Parathyroid adenoma (tissue), 2 donors: ENCODE results near the gene MTA2.
A peak's percentile ranks its signal among the peaks of the same experiment; 100 is the strongest.
"Not testable (repeated sequence)": the region's sequence is repeated elsewhere in the genome, so short reads cannot be mapped to it uniquely, and the experiment has no call there.

ENCODE experiments used
- H2AFZ ChIP-seq: fragments of 300-600 bp; sonication (generic); one replicate; pipeline ENCODE4 v1.7.0; 2017; ENCODE audit warnings: antibody characterized with exemption, mild to moderate bottlenecking
- H3K27ac ChIP-seq: fragments of 300-600 bp; sonication (generic); one replicate; pipeline ENCODE4 v1.7.0; 2017
- H3K27me3 ChIP-seq: fragments of 300-600 bp; sonication (generic); one replicate; pipeline ENCODE4 v1.7.0; 2017; ENCODE audit warnings: low read length; ENCODE audit not compliant: control insufficient read depth, insufficient read depth
- H3K36me3 ChIP-seq: fragments of 300-600 bp; sonication (generic); one replicate; pipeline ENCODE4 v1.7.0; 2017; ENCODE audit warnings: low read length; ENCODE audit not compliant: control insufficient read depth, insufficient read depth
- H3K4me1 ChIP-seq: fragments of 300-600 bp; sonication (generic); one replicate; pipeline ENCODE4 v1.7.0; 2017; ENCODE audit warnings: control low read depth
- H3K4me2 ChIP-seq: fragments of 300-600 bp; sonication (generic); one replicate; pipeline ENCODE4 v1.7.0; 2017; ENCODE audit warnings: low read length
- H3K4me3 ChIP-seq: fragments of 300-600 bp; sonication (generic); one replicate; pipeline ENCODE4 v1.7.0; 2017; ENCODE audit warnings: low read depth, low read length
- H3K79me2 ChIP-seq: fragments of 300-600 bp; sonication (generic); one replicate; pipeline ENCODE4 v1.7.0; 2017; ENCODE audit warnings: control low read depth
- H3K9ac ChIP-seq: fragments of 300-600 bp; sonication (generic); one replicate; pipeline ENCODE4 v1.7.0; 2017; ENCODE audit warnings: mild to moderate bottlenecking
- H3K9me3 ChIP-seq: fragments of 300-600 bp; sonication (generic); one replicate; pipeline ENCODE4 v1.7.0; 2017; ENCODE audit warnings: low read length; ENCODE audit not compliant: control insufficient read depth
- CTCF ChIP-seq: fragments of 300-600 bp; sonication (generic); IDR thresholded peaks from one replicate; pipeline ENCODE4 v1.7.0; 2017; ENCODE audit warnings: antibody characterized with exemption, mild to moderate bottlenecking
- donor health status: primary hyperparathyroidism.

MTA2 gene

GRCh38 chr11:62574363-62575071 is 27.1 kb downstream of the MTA2 start:
- Histone ChIP-seq H3K9ac (no peak overlapping the region), H2AFZ (peak overlapping the region; percentile 87), H3K4me2 (peak overlapping the region; percentile 75), H3K27ac (peak overlapping the region; percentile 80), H3K4me1 (no peaks in the 10 kb centered on the region), H3K9me3 (no peaks in the 10 kb centered on the region), H3K4me3 (peak overlapping the region; percentile 88), H3K27me3 (no peaks in the 10 kb centered on the region), H3K36me3 (no peaks in the 10 kb centered on the region), H3K79me2 (no peaks in the 10 kb centered on the region)
- no peak for TF ChIP-seq CTCF

- no peak for TF ChIP-seq CTCF
- Histone ChIP-seq H3K36me3 (no peaks in the 10 kb centered on the region), H3K9me3 (no peaks in the 10 kb centered on the region), H3K79me2 (no peaks in the 10 kb centered on the region), H3K27me3 (no peaks in the 10 kb centered on the region), H3K27ac (peak within 1 kb of the TSS; percentile 80), H3K4me1 (no peaks in the 10 kb centered on the region), H3K4me2 (peak within 1 kb of the TSS; percentile 84), H3K9ac (peak within 1 kb of the TSS; percentile 53), H2AFZ (peak within 1 kb of the TSS; percentile 87), H3K4me3 (peak within 1 kb of the TSS; percentile 88)
Observed at GRCh38 chr11:62573592-62574362, 27.9 kb downstream of the MTA2 start, which contains the start of gene EEF1G. EEF1G (minus strand) TSS chr11:62573891; CDS start chr11:62573842, 49 bp downstream.

- H3K4me2 ChIP-seq = peak overlapping the region; percentile 84
- H3K4me1 ChIP-seq = no peaks in the 10 kb centered on the region
- H2AFZ ChIP-seq = peak overlapping the region; percentile 86
- no peaks in the 10 kb centered on the region for H3K36me3 ChIP-seq
- no peak for TF ChIP-seq CTCF
- no peaks in the 10 kb centered on the region for H3K9me3 ChIP-seq
- peak overlapping the region; percentile 88 for H3K4me3 ChIP-seq
- peak overlapping the region; percentile 73 for H3K27ac ChIP-seq
- H3K9ac ChIP-seq = peak overlapping the region; percentile 53
- no peaks in the 10 kb centered on the region for H3K79me2 ChIP-seq
- H3K27me3 ChIP-seq = no peaks in the 10 kb centered on the region
Observed at GRCh38 chr11:62573006-62573591, 28.6 kb downstream of the MTA2 start.

- H3K79me2 ChIP-seq = no peaks in the 10 kb centered on the region
- no peaks in the 10 kb centered on the region for H3K36me3 ChIP-seq
Observed at GRCh38 chr11:62572431-62572830, 29.2 kb downstream of the MTA2 start.

GRCh38 chr11:62571493-62571892 is 30.2 kb downstream of the MTA2 start:
- H3K27ac ChIP-seq, H2AFZ ChIP-seq, H3K27me3 ChIP-seq, H3K4me1 ChIP-seq, H3K79me2 ChIP-seq, H3K9me3 ChIP-seq, H3K36me3 ChIP-seq, H3K9ac ChIP-seq, H3K4me2 ChIP-seq, H3K4me3 ChIP-seq: not testable (repeated sequence)

More at GRCh38 chr11:62572431-62572830, 29.2 kb downstream of the MTA2 start:
- H3K4me3 ChIP-seq = no peak overlapping the region
- H3K9ac ChIP-seq = no peak overlapping the region
- no peaks in the 10 kb centered on the region for H3K4me1 ChIP-seq
- H2AFZ ChIP-seq = no peak overlapping the region
- H3K27ac ChIP-seq = no peak overlapping the region
- no peak for TF ChIP-seq CTCF
- H3K9me3 ChIP-seq = no peaks in the 10 kb centered on the region
- no peaks in the 10 kb centered on the region for H3K27me3 ChIP-seq
- peak overlapping the region; percentile 84 for H3K4me2 ChIP-seq

GRCh38 chr11:62570903-62571302 is 30.8 kb downstream of the MTA2 start:
- not testable (repeated sequence) for H3K4me2 ChIP-seq, H3K36me3 ChIP-seq, H3K27ac ChIP-seq, H2AFZ ChIP-seq, H3K4me1 ChIP-seq, H3K9me3 ChIP-seq, H3K9ac ChIP-seq, H3K27me3 ChIP-seq, H3K79me2 ChIP-seq, H3K4me3 ChIP-seq
